Measurements from ENCODE around the gene VTA1. TPM values are rescaled to one million over a fixed set of nuclear protein-coding genes. Genes with fewer than 3 reads are reported as not detected.

VTA1 gene
- total and polyA plus RNA-seq, 2 donors (not counting 1 experiment from before 2014, with no cell fraction given), result 19.8 to 27.9 TPM

- no peaks in the 10 kb centered on the region for H3K36me3 ChIP-seq (replicated peaks in 1 of 2; ENCODE audit: control extremely low read depth in 1 of 2, control insufficient read depth in 1 of 2, extremely low read depth in 1 of 2, insufficient read depth in 2 of 2, low read length in 1 of 2)
These were observed 91.8 kb downstream of the VTA1 start for GRCh38 chr6:142238881-142239280.

GRCh38 chr6:142240179-142240578 lies 93.1 kb downstream of the VTA1 start:
- Histone ChIP-seq H3K4me1 (ENCODE audit: control insufficient read depth in 2 of 2, insufficient read depth in 2 of 2, low read length in 2 of 2) (no peaks in the 10 kb centered on the region), H4K20me1 (ENCODE audit: control insufficient read depth, insufficient read depth, low read length, poor library complexity, severe bottlenecking) (no peaks in the 10 kb centered on the region), H3K27me3 (replicated peaks in 1 of 4; ENCODE audit: control extremely low read depth in 1 of 4, control insufficient read depth in 3 of 4, insufficient read depth in 4 of 4, low read length in 3 of 4) (peaks cover 0 to 3% (median 0%) of the 10 kb centered on the region in 4 experiments), H3K9ac (ENCODE audit: low read length) (no peak overlapping the region), H3K4me3 (ENCODE audit: control extremely low read depth in 1 of 5, extremely low read depth in 1 of 5, insufficient read depth in 1 of 5, low read depth in 2 of 5, low read length in 4 of 5) (no peak overlapping the region), H2AFZ (ENCODE audit: insufficient read depth, low read depth, low read length, poor library complexity, severe bottlenecking) (no peak overlapping the region), H3K79me2 (ENCODE audit: control insufficient read depth, insufficient read depth, low read length) (no peaks in the 10 kb centered on the region), H3K27ac (ENCODE audit: low read length in 2 of 2) (no peak overlapping the region), H3K4me2 (replicated peaks; ENCODE audit: low read depth, low read length, poor library complexity, severe bottlenecking) (no peak overlapping the region), H3K9me3 (ENCODE audit: control extremely low read depth in 1 of 3, control insufficient read depth in 2 of 3, insufficient read depth in 1 of 3, low read length in 2 of 3) (no peaks in the 10 kb centered on the region), H3K36me3 (replicated peaks in 1 of 2; ENCODE audit: control extremely low read depth in 1 of 2, control insufficient read depth in 1 of 2, extremely low read depth in 1 of 2, insufficient read depth in 2 of 2, low read length in 1 of 2) (no peaks in the 10 kb centered on the region)
- no peak overlapping the region for H3K4me3 Mint-ChIP-seq
- TF ChIP-seq EZH2 (IDR thresholded peaks at IDR 0.05; ENCODE audit: borderline replicate concordance, insufficient read depth, low read depth, low read length, poor library complexity, severe bottlenecking), result no peak
- H3K9me3 Mint-ChIP-seq (ENCODE audit: insufficient read depth), result no peaks in the 10 kb centered on the region
- CTCF ChIA-PET, result no interaction called here
- H3K27ac Mint-ChIP-seq, result no peak overlapping the region
- POLR2A ChIA-PET, result no interaction called here
- peaks cover 11% of the 10 kb centered on the region for H3K27me3 Mint-ChIP-seq
- no peak for DNase-seq
- no peak for ATAC-seq (ENCODE audit: low read depth)
- H3K4me1 Mint-ChIP-seq, result no peaks in the 10 kb centered on the region
- intact Hi-C loops (cut with micrococcal nuclease), result no loop called here
- 100% methylated on average over 1 of the region's 4 CpGs for WGBS (ENCODE audit: insufficient coverage)

More at GRCh38 chr6:142238881-142239280, 91.8 kb downstream of the VTA1 start:
- intact Hi-C loops (cut with micrococcal nuclease), result no loop called here
- ATAC-seq (ENCODE audit: low read depth), result no peak
- no peak overlapping the region for H2AFZ ChIP-seq (ENCODE audit: insufficient read depth, low read depth, low read length, poor library complexity, severe bottlenecking)
- H3K27ac ChIP-seq (ENCODE audit: low read length in 2 of 2), result no peak overlapping the region
- ChIA-PET POLR2A (no interaction called here), CTCF (no interaction called here)
- peaks cover 0 to 3% (median 0%) of the 10 kb centered on the region in 4 experiments for H3K27me3 ChIP-seq (replicated peaks in 1 of 4; ENCODE audit: control extremely low read depth in 1 of 4, control insufficient read depth in 3 of 4, insufficient read depth in 4 of 4, low read length in 3 of 4)
- no peaks in the 10 kb centered on the region for H3K79me2 ChIP-seq (ENCODE audit: control insufficient read depth, insufficient read depth, low read length)
- Mint-ChIP-seq H3K27me3 (peaks cover 13% of the 10 kb centered on the region), H3K9me3 (ENCODE audit: insufficient read depth) (no peaks in the 10 kb centered on the region), H3K4me1 (no peaks in the 10 kb centered on the region), H3K27ac (no peak overlapping the region), H3K4me3 (no peak overlapping the region)
- no peaks in the 10 kb centered on the region for H3K4me1 ChIP-seq (ENCODE audit: control insufficient read depth in 2 of 2, insufficient read depth in 2 of 2, low read length in 2 of 2)
- H3K9me3 ChIP-seq (ENCODE audit: control extremely low read depth in 1 of 3, control insufficient read depth in 2 of 3, insufficient read depth in 1 of 3, low read length in 2 of 3), result no peaks in the 10 kb centered on the region
- no peak for DNase-seq
- no peaks in the 10 kb centered on the region for H4K20me1 ChIP-seq (ENCODE audit: control insufficient read depth, insufficient read depth, low read length, poor library complexity, severe bottlenecking)
- no peak overlapping the region for H3K4me2 ChIP-seq (replicated peaks; ENCODE audit: low read depth, low read length, poor library complexity, severe bottlenecking)
- WGBS (ENCODE audit: insufficient coverage), result 83% methylated on average over 1 of the region's 3 CpGs
- H3K4me3 ChIP-seq (ENCODE audit: control extremely low read depth in 1 of 5, extremely low read depth in 1 of 5, insufficient read depth in 1 of 5, low read depth in 2 of 5, low read length in 4 of 5), result no peak overlapping the region
- TF ChIP-seq EZH2 (IDR thresholded peaks at IDR 0.05; ENCODE audit: borderline replicate concordance, insufficient read depth, low read depth, low read length, poor library complexity, severe bottlenecking), result no peak
- TF ChIP-seq CTCF (IDR thresholded peaks at IDR 0.05), result no peak
- no peak overlapping the region for H3K9ac ChIP-seq (ENCODE audit: low read length)
